Chondrocyte (in vitro differentiated cells): Measurements from ENCODE around the gene NR0B2. TPM values are rescaled to one million over a fixed set of nuclear protein-coding genes. Genes with fewer than 3 reads are reported as not detected.

Experiments
- DNase-seq: peaks from one replicate; pipeline ENCODE4 v3.0.0; 2021; ENCODE audit warnings: mixed read lengths, low spot score
- H3K27ac Mint-ChIP-seq: one replicate; pipeline ENCODE4 v1.8.0; 2021; ENCODE audit warnings: mild to moderate bottlenecking, moderate library complexity, mixed read lengths; ENCODE audit not compliant: unreplicated experiment
- H3K27me3 Mint-ChIP-seq: 2 replicates; pipeline ENCODE4 v1.8.0; 2021; ENCODE audit warnings: low read depth, mixed read lengths
- H3K36me3 Mint-ChIP-seq: 2 replicates; pipeline ENCODE4 v1.8.0; 2021; ENCODE audit warnings: low read depth, mixed read lengths
- H3K4me1 Mint-ChIP-seq: 2 replicates; pipeline ENCODE4 v1.8.0; 2021; ENCODE audit warnings: low read depth, mild to moderate bottlenecking, mixed read lengths
- H3K4me3 Mint-ChIP-seq: one replicate; pipeline ENCODE4 v1.8.0; 2021; ENCODE audit warnings: mild to moderate bottlenecking, moderate library complexity, mixed read lengths; ENCODE audit not compliant: unreplicated experiment
- H3K9me3 Mint-ChIP-seq: 2 replicates; pipeline ENCODE4 v1.8.0; 2021; ENCODE audit warnings: low read depth, mixed read lengths
- CTCF ChIP-seq: fragments of 200-600 bp; sonication (generic); IDR thresholded peaks from 2 replicates; pipeline ENCODE4 v1.5.0; 2021; ENCODE audit warnings: antibody characterized with exemption, mild to moderate bottlenecking, moderate library complexity
- total RNA-seq: library from RNA; stranded (reverse); gene quantifications from 3 replicates; pipeline ENCODE4 v1.2.1, GENCODE V29; 2021

Gene NR0B2
- total RNA-seq, 1 donor from 2014 or later = not detected

- no peaks in the 10 kb centered on the region for H3K9me3 Mint-ChIP-seq
- peak within 1 kb of the TSS; percentile 97 for H3K27ac Mint-ChIP-seq
- peak; percentile 8 for TF ChIP-seq CTCF
- peak; percentile 99 for DNase-seq
- H3K4me3 Mint-ChIP-seq = peak within 1 kb of the TSS; percentile 95
- H3K4me1 Mint-ChIP-seq = peaks cover 25% of the 10 kb centered on the region
- H3K27me3 Mint-ChIP-seq = no peaks in the 10 kb centered on the region
- H3K36me3 Mint-ChIP-seq = peaks cover 2% of the 10 kb centered on the region
Measured at GRCh38 chr1:26921540-26922430, 8.0 kb upstream of the NR0B2 start, which contains the start of gene NUDC. TSS of gene NUDC (plus strand) at chr1:26921743. CDS start at chr1:26921849, 106 bp downstream.

GRCh38 chr1:26921126-26921539 lies 7.4 kb upstream of the NR0B2 start:
- no peak for TF ChIP-seq CTCF
- DNase-seq = no peak
- Mint-ChIP-seq H3K9me3 (no peaks in the 10 kb centered on the region), H3K4me3 (peak overlapping the region; percentile 95), H3K27me3 (no peaks in the 10 kb centered on the region), H3K27ac (peak overlapping the region; percentile 97), H3K36me3 (peaks cover 2% of the 10 kb centered on the region), H3K4me1 (peaks cover 25% of the 10 kb centered on the region)

GRCh38 chr1:26915204-26915842 lies 1.5 kb upstream of the NR0B2 start:
- no peak for TF ChIP-seq CTCF
- H3K36me3 Mint-ChIP-seq = no peaks in the 10 kb centered on the region
- no peaks in the 10 kb centered on the region for H3K9me3 Mint-ChIP-seq
- no peak overlapping the region for H3K4me3 Mint-ChIP-seq
- peaks cover 3% of the 10 kb centered on the region for H3K27me3 Mint-ChIP-seq
- DNase-seq = no peak
- H3K4me1 Mint-ChIP-seq = peaks cover 1% of the 10 kb centered on the region
- no peak overlapping the region for H3K27ac Mint-ChIP-seq

GRCh38 chr1:26913389-26913753 lies 404 bp downstream of the NR0B2 start:
- Mint-ChIP-seq H3K36me3 (no peaks in the 10 kb centered on the region), H3K4me1 (no peaks in the 10 kb centered on the region), H3K9me3 (no peaks in the 10 kb centered on the region), H3K4me3 (no peak overlapping the region), H3K27ac (no peak overlapping the region), H3K27me3 (peaks cover 3% of the 10 kb centered on the region)
- no peak for DNase-seq
- no peak for TF ChIP-seq CTCF

- no peaks in the 10 kb centered on the region for H3K9me3 Mint-ChIP-seq
- no peaks in the 10 kb centered on the region for H3K4me1 Mint-ChIP-seq
- H3K4me3 Mint-ChIP-seq = no peak overlapping the region
- peaks cover 3% of the 10 kb centered on the region for H3K27me3 Mint-ChIP-seq
- no peaks in the 10 kb centered on the region for H3K36me3 Mint-ChIP-seq
- H3K27ac Mint-ChIP-seq = no peak overlapping the region
- DNase-seq = no peak
- no peak for TF ChIP-seq CTCF
Measured at GRCh38 chr1:26912147-26912490, 1.7 kb downstream of the NR0B2 start.
